Colonic mucosa (tissue), 4 donors: ENCODE results near the gene NTM. TPM values are rescaled to one million over a fixed set of nuclear protein-coding genes. Genes with fewer than 3 reads are reported as not detected.
"Not testable (repeated sequence)": the region's sequence is repeated elsewhere in the genome, so short reads cannot be mapped to it uniquely, and the experiment has no call there.

Experiments used
- DNase-seq: peaks from one replicate; pipeline ENCODE4 v3.0.0-alpha.2; 2020
- H3K27ac ChIP-seq: fragments of 200-600 bp; one replicate; pipeline ENCODE4 v1.8.0; 2021
- H3K27me3 ChIP-seq: fragments of 200-600 bp; one replicate; pipeline ENCODE4 v1.8.0; 2021
- H3K36me3 ChIP-seq: fragments of 200-600 bp; one replicate; pipeline ENCODE4 v1.8.0; 2021
- H3K4me1 ChIP-seq: fragments of 200-600 bp; one replicate; pipeline ENCODE4 v1.8.0; 2021; ENCODE audit warnings: mild to moderate bottlenecking
- H3K4me3 ChIP-seq: fragments of 200-600 bp; one replicate; pipeline ENCODE4 v1.8.0; 2021
- H3K9ac ChIP-seq, 2 donors: one replicate each; pipeline ENCODE4 v1.7.0; 2013; ENCODE audit warnings: control low read depth in 2 of 2, low read depth in 2 of 2, low read length in 2 of 2
- H3K9me3 ChIP-seq: fragments of 200-600 bp; one replicate; pipeline ENCODE4 v1.8.0; 2021
- intact Hi-C: fragments of 100-400 bp; cut with DNase I; formaldehyde crosslinking; loops from one replicate; pipeline ENCODE4 v1.14.1; 2022
- total RNA-seq, 2 donors: library from RNA; stranded (reverse); fragmentation: NEBNext Ultra II Directional in 1 of 2; extraction: Animal tissue kit (Norgen Biotek cat#: 25700) in 1 of 2; gene quantifications; one replicate each; pipeline ENCODE4 v1.2.1, GENCODE V29; 2021
- TF ChIP-seq, protein P1 (sequence below): fragments of 200-600 bp; IDR thresholded peaks from one replicate; pipeline ENCODE4 v1.8.0; 2022; ENCODE audit warnings: antibody characterized with exemption, mild to moderate bottlenecking
- donor health status: healthy.
- donor health status: DM: no; HTN: no; CAD: no.
- donor health status: DM: no; HTN: no; CAD: no.

Gene NTM
- total RNA-seq, 2 donors from 2014 or later = 1.6 to 2.8 TPM

GRCh38 chr11:132318421-132319157, 948.2 kb downstream of the NTM start:
- DNase-seq = no peak

DNA sequence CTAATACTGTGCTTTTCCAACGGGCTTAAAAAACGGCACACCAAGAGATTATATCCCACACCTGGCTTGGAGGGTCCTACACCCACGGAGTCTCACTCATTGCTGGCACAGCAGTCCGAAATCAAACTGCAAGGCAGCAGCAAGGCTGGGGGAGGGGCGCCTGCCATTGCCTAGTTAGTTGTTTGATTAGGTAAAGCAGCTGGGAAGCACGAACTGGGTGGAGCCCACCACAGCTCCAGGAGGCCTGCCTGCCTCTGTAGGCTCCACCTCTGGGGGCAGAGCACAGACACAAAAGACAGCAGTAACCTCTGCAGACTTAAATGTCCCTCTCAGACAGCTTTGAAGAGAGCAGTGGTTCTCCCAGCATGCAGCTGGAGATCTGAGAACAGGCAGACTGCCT, 949.0 kb downstream of the NTM start:
- DNase-seq, H3K27ac ChIP-seq, H3K9me3 ChIP-seq, H3K36me3 ChIP-seq, H3K4me3 ChIP-seq, intact Hi-C loops, H3K27me3 ChIP-seq, H3K4me1 ChIP-seq, H3K9ac ChIP-seq: not testable (repeated sequence)

More at GRCh38 chr11:132318421-132319157, 948.2 kb downstream of the NTM start:
- no peaks in the 10 kb centered on the region for H3K27me3 ChIP-seq
- H3K9ac ChIP-seq = no peak overlapping the region
- TF ChIP-seq, protein P1, sequence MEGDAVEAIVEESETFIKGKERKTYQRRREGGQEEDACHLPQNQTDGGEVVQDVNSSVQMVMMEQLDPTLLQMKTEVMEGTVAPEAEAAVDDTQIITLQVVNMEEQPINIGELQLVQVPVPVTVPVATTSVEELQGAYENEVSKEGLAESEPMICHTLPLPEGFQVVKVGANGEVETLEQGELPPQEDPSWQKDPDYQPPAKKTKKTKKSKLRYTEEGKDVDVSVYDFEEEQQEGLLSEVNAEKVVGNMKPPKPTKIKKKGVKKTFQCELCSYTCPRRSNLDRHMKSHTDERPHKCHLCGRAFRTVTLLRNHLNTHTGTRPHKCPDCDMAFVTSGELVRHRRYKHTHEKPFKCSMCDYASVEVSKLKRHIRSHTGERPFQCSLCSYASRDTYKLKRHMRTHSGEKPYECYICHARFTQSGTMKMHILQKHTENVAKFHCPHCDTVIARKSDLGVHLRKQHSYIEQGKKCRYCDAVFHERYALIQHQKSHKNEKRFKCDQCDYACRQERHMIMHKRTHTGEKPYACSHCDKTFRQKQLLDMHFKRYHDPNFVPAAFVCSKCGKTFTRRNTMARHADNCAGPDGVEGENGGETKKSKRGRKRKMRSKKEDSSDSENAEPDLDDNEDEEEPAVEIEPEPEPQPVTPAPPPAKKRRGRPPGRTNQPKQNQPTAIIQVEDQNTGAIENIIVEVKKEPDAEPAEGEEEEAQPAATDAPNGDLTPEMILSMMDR = no peak
- H3K4me3 ChIP-seq = no peak overlapping the region
- no peaks in the 10 kb centered on the region for H3K4me1 ChIP-seq
- H3K36me3 ChIP-seq = no peaks in the 10 kb centered on the region
- H3K27ac ChIP-seq = no peak overlapping the region
- H3K9me3 ChIP-seq = no peaks in the 10 kb centered on the region
- intact Hi-C loops = no loop called here

DNA sequence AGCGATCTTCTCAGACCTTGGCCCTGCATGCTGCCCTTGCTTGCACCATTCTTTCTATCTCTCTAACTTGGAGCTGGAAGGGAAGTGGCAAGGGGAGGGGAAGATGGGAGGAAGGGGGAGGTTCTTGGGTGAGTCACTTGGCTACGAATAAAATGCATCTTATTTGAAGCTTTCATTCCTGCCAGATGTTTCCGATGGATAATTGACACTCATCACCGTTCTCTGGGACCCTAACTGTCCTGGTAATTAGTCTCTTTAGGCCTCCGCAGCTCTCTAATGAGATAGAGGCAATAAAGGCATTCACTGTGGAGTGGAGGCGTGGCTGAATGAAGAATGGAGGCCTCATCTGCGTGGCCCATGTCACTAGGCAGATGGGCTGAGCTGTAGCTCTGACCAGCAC, 960.1 kb downstream of the NTM start:
- no peak overlapping the region for H3K27ac ChIP-seq
- H3K36me3 ChIP-seq = no peaks in the 10 kb centered on the region
- no peaks in the 10 kb centered on the region for H3K4me1 ChIP-seq
- H3K27me3 ChIP-seq = no peaks in the 10 kb centered on the region
- DNase-seq = no peak
- H3K4me3 ChIP-seq = no peak overlapping the region
- intact Hi-C loops = no loop called here
- TF ChIP-seq, protein P1 = no peak
- H3K9me3 ChIP-seq = no peaks in the 10 kb centered on the region
- no peak overlapping the region for H3K9ac ChIP-seq

DNA sequence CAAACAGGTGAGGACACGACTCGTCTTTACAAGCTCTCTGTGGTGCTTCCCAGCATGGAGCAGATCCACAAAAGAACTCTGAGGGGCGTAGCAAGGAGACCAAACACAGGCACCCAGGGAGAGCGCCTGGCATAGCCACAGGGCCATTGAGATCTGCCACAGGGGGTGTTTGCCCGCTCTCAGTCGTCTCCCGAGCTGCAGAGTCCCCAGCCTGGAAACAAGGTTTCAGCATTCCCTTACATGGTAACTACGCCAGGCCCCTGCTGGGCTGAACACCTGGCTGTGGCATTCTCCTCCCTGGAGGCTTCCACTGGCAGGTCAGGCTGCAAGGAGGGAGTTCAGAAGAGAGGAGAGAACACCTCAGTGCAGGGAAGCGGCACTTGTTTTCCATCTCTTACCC, 962.1 kb downstream of the NTM start:
- TF ChIP-seq, protein P1 = no peak
- intact Hi-C loops = no loop called here
- no peak for DNase-seq

GRCh38 chr11:132334769-132335280, 964.4 kb downstream of the NTM start:
- intact Hi-C loops = no loop called here
- no peak for DNase-seq
- no peak overlapping the region for H3K9ac ChIP-seq

More for the DNA sequence above, 962.1 kb downstream of the NTM start:
- H3K9ac ChIP-seq = no peak overlapping the region
- no peak overlapping the region for H3K4me3 ChIP-seq
- H3K36me3 ChIP-seq = no peaks in the 10 kb centered on the region
- H3K27me3 ChIP-seq = no peaks in the 10 kb centered on the region
- no peaks in the 10 kb centered on the region for H3K9me3 ChIP-seq
- no peaks in the 10 kb centered on the region for H3K4me1 ChIP-seq
- no peak overlapping the region for H3K27ac ChIP-seq

More at GRCh38 chr11:132334769-132335280, 964.4 kb downstream of the NTM start:
- no peaks in the 10 kb centered on the region for H3K36me3 ChIP-seq
- no peak overlapping the region for H3K4me3 ChIP-seq
- H3K27me3 ChIP-seq = no peaks in the 10 kb centered on the region
- TF ChIP-seq, protein P1 = no peak
- no peak overlapping the region for H3K27ac ChIP-seq
- no peaks in the 10 kb centered on the region for H3K4me1 ChIP-seq
- H3K9me3 ChIP-seq = no peaks in the 10 kb centered on the region
